GM21717 (cell line): ENCODE results near the gene PANK2.
"Not testable (repeated sequence)": the region's sequence is repeated elsewhere in the genome, so short reads cannot be mapped to it uniquely, and the experiment has no call there.

Experiments
- ATAC-seq: cut with Tn5 transposase; IDR thresholded peaks from one replicate; pipeline ENCODE4 v1.9.1; 2021; ENCODE audit warnings: mild to moderate bottlenecking, moderate library complexity; ENCODE audit not compliant: unreplicated experiment

PANK2 gene

GRCh38 chr20:3925113-3925695, 36.0 kb downstream of the PANK2 start:
- ATAC-seq, result no peak

GRCh38 chr20:3925899-3926638, 36.9 kb downstream of the PANK2 start:
- ATAC-seq, result no peak

DNA sequence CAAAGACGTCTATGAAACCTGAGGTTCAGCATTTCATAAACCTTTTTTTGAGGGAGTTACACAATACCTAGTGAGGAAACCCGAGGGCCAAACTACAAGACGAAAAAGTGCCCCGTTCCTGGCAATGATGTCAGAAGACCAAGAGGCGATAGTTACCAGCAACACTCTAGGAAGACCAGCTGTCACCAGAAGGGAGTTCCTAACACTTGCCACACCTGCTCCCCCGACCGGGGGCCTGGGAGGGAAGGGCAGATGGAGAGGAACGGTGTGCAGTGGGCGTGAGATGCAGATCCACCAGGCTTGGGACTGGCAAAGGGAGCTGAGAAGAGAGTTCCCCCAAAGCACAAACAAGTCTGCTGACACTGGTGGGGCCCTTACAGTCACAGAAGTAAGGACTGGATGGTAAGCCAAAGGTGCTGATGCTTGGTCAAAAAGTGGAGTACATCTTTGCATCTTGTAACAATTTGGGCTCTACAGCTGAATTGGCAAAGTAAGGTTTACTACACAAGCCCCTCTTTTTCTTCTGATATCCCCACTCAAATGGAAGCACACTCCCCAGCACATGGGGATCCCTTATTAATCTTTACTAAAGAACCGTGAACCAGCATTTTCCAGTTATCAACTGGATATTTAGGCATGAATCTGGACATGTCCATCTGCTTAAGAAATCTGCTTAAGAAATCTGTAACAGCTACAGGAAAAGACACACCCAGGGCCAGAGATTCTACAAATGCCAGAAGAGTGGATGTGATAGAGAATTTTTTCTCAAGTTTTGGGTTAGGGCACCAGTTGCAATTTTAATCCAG, 38.5 kb downstream of the PANK2 start:
- ATAC-seq, result no peak

DNA sequence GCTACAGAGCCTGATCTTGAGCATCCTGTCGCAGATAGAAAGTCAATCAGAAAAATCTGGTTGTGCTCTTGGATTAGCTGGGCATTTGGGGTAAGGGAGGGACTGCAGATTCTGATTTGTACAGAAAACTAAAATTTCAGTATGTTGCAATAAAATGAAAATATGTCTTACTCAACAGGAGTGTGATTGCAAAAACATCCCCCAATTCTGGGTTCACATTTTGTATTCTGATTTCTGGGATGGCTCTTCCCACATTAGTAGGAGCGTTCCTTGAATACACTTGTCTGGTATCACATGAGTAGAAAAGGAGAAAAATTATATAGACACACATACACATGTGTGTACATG, 40.5 kb downstream of the PANK2 start:
- no peak for ATAC-seq

DNA sequence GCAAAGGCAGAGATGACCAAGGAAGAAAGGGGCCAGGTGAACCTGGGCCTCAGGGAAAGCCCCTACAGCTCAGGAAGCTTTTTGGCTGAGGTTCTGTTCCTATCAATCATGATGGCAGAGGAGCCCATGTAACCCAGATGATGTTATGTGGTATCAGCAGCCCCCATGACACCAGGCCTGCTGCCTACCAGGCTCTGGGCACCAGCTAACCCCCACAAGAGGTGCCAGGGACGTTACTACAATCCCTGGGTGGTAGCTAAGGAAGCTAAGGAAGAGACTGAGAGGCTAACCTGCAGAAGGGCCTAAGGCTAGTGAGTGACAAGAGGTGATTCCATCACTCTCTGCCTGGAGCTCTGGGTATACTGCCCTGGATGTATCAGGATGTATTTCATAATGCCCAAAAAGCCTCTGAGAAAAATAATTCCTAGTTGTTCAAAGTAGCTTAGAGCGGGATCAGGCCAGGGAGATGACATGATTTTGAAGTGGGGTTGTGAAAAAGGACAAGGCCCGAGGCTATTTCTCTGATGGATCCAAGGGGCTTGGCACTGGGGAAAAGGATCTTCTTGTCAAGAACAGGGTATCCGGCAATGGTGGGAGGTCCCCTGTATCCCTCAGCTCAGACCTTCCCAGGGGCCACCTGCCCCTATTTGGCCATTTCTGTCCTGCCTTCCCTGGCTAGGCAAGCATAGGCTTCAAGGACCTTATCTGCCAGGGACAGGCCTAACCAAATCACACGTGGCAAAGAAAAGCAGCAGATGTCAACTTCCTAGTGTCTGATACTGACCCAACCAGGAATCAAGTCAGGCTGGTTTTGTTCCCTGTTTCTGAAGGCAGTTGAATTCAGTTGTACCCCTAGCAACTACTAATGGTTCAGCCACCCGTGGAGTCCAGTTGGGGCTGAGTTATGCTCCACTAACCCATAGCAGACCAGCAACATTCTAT, 41.3 kb downstream of the PANK2 start:
- no peak for ATAC-seq

DNA sequence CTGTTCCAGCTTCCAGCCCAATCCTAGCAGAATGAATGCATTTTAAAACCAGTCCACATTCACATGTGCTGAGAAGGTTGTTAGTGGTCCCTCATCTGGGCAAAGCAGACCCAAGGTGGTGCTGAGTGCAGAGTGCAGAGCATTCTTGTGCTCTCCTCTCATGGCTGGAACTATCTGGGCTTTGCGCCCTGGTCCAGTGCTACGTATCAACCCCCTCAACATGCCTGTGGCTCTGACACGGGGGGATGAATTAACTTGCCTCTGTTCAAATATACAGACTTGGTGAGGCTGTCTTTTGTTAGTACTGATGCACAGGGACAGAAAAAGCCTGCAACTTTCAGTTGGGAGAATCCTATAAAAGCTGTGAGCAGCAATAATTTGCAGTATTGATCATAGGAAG, 42.5 kb downstream of the PANK2 start:
- no peak for ATAC-seq

DNA sequence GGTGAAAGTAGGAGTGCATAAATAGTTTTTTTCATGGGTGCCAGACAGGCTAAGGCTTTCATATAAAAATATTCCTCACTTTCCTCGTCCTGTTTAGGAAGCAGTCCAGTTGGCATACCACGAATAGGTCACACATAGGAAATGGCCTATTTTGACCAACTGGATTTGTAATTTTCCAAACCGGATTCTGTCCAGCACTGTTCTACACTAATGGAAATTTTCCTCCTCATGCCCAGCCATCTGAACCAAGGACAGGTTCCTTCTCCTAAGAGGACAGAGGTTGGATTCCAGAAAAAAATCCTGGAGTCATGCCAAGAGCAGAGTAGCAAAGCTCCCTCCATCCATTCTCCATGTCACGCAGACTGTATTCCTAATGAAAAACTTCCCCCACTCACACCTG, 43.1 kb downstream of the PANK2 start:
- ATAC-seq, result no peak

DNA sequence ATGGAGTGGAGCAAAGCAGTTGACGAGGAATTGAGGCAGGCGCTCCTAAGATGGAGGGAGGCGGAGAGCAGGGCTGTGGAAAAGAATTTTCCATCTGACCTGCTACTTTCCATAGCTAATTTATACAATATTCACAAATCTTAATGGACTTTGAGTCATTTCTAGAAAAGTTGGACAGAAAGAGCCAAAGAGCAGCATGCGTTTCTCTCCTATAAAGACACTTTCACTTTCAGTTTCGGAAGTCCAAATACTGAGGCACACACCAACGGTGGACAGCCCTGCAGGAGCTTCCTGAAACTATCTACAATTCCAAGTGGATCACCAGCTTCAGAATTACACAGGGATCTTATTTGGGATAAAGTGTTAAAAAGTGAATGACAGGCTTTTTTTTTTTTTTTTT, 43.5 kb downstream of the PANK2 start:
- no peak for ATAC-seq

DNA sequence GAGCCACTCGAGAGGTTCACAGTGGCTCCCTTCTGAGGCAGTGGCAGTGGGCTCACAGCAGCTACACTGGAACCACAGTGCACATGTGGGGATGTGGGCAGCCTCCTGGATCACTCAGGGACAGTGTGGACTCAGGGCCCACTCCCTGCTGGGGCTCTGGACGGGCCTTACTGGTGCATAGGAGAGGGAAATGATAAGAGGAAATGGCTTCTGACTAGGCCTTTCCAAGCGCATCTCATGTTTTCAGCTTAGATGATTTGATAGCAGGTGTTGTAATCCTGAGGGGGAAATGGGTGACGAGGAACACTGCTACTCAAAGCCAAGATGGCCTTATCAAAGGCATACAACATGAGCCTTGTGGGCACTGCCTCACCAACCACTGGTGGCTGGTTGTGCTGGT, 44.0 kb downstream of the PANK2 start:
- no peak for ATAC-seq

- no peak for ATAC-seq
Measured at GRCh38 chr20:3934624-3935023, 45.4 kb downstream of the PANK2 start.

GRCh38 chr20:3935295-3935955, 46.2 kb downstream of the PANK2 start:
- ATAC-seq, result no peak

DNA sequence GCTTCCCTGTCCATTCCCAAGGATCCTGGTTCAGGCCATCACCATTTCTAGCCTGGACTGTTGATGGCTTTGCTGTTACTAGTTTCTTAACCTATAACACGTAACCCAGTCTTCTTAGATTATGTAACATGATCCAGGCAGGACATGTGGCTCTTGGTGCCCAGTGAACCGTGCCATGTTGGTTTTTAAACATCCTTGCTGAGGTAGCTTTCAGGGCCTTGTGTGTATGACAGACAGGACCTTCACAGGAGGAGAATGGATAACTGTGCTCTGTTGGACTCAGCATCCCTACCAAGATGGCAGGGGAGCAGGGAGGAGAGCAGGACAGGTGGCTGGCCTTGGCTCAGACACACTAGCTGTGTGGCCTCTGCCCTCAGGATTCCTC, 46.8 kb downstream of the PANK2 start:
- no peak for ATAC-seq

- no peak for ATAC-seq
Measured at GRCh38 chr20:3937618-3938017, 48.4 kb downstream of the PANK2 start.

- no peak for ATAC-seq
Measured at GRCh38 chr20:3940905-3941304, 51.7 kb downstream of the PANK2 start.

GRCh38 chr20:3946666-3947065, 57.5 kb downstream of the PANK2 start:
- ATAC-seq, result not testable (repeated sequence)

DNA sequence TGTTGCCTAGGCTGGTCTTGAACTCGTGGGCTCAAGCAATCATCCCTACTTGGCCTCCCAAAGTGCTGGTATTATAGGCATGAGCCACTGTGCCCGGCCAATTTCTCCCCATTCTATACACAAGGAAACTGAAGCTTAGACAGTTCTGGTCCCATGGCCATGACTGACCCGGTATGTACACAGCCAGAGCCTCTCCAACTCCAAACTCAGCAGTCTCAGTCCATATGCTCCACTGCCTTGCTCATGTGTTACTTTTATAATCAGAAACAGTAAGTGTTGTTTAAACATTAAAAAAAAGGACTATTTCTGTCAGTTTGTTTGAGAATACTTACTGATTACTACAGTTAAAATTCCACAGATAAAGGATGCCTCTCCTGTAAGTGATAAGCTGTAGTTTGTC, 75.5 kb downstream of the PANK2 start:
- no peak for ATAC-seq

GRCh38 chr20:3966571-3966970, 77.4 kb downstream of the PANK2 start:
- no peak for ATAC-seq

DNA sequence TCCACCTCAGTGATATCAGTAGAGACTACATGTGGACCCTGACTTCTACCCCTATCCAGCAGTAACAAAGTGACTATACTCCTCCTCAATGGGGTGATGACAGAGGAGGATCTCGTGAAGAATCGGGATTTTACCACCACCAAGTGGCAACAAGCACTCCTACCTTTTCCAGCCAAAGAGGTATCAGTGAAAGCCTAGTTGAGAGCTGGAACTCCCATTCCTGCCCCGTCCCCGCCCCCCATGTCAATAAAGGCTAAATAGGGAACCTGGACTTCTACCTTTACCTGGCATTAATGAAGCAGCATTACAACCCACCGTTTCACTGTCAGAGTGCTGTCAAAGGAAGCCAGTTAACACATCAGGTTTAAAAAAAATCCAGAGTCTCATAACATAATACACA, 80.8 kb downstream of the PANK2 start:
- ATAC-seq, result no peak

- no peak for ATAC-seq
Measured at GRCh38 chr20:3971145-3971544, 82.0 kb downstream of the PANK2 start.

- ATAC-seq, result no peak
Measured at GRCh38 chr20:3972161-3972560, 83.0 kb downstream of the PANK2 start.

DNA sequence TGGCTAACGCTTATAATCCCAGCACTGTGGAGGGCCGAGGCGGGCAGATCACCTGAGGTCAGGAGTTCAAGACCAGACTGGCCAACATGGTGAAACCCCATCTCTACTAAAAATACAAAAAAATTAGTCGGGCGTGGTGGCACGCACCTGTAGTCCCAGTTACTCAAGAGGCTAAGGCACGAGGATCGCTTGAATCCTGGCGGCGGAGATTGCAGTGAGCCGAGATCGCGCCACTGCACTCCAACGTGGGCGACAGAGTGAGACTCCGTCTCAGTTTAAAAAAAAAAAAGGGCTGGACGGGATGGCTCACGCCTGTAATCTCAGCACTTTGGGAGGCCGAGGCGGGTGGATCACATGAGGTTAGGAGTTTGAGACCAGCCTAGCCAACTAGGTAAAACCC, 83.4 kb downstream of the PANK2 start:
- ATAC-seq, result not testable (repeated sequence)
